ENCODE measurements around the gene CYFIP2.

CYFIP2 gene

DNA sequence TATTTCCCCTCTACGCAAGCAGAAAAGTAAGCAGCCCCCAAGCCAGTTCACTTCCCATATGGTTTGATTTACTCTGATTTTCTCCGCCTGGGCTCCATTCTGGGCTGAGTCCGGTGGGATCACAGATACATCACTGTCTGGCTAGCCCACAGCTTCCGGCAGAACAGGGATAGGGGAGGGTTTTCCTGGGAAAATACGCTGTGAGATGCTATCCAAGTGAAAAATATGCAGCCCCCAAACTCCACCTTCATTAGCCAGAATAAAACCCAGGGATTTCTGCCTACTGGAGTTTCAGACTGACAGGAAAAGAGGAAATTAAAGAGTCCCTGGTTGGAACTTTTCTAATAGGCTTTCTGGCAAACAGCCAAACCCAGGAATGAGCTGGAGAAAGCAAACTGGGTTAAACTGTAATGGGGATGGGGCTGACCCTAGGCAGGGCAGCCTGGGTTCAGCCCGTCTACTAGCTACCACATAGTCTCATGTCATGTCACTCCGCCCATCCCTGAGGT, 177.2 kb downstream of the CYFIP2 start:
- ChIA-PET POLR2A (no interaction called here), CTCF (no interaction called here)
- TF ChIP-seq SP1 (IDR thresholded peaks at IDR 0.05) (no peak), FOXA1 (IDR thresholded peaks at IDR 0.05) (no peak), LEF1 (IDR thresholded peaks at IDR 0.05; ENCODE audit: borderline replicate concordance) (no peak), FOXK2 (IDR thresholded peaks at IDR 0.05) (no peak), CTBP1 (IDR thresholded peaks at IDR 0.05; ENCODE audit: borderline replicate concordance) (no peak), ARNT (IDR thresholded peaks at IDR 0.05) (no peak), SUZ12 (IDR thresholded peaks at IDR 0.05) (no peak), NFRKB (IDR thresholded peaks at IDR 0.05) (no peak), ZNF384 (IDR thresholded peaks at IDR 0.05) (no peak), BHLHE40 (IDR thresholded peaks at IDR 0.05; ENCODE audit: borderline replicate concordance) (no peak)
- no peak for DNase-seq (ENCODE audit: extremely low spot score)

- POLR2A ChIA-PET = no interaction called here
- CTCF ChIA-PET = no interaction called here
- TF ChIP-seq PKNOX1 (IDR thresholded peaks at IDR 0.05) = no peak
- no peak for DNase-seq (ENCODE audit: extremely low spot score)
These were observed 178.3 kb downstream of the CYFIP2 start for GRCh38 chr5:157444224-157444623.

Measured in HEK293T (cell line).